ENCODE results near the gene PPP6R3.

Gene PPP6R3

DNA sequence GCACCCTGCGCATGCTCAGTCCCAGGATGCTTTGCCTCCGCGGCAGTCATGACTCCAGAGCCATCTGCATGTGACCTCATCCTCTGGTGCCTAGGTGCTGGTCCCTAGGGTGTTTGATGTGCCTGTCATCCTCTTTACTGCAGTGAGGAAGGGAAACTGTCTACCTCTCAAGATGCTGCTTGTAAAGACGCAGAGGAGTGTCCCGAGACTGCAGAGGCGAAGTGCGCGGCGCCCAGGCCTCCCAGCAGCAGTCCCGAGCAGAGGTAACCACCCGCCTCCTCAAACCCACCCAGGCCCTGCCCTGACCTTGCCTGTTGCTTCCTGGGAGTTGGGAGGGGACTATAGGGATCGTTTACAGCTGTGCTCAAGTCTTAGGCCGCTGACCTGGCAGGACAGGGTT, 149.2 kb downstream of the PPP6R3 start:
- Histone ChIP-seq H3K27me3 (ENCODE audit: insufficient read depth, low read length, poor library complexity, severe bottlenecking) (no peaks in the 10 kb centered on the region), H3K79me2 (ENCODE audit: insufficient read depth, low read length) (no peaks in the 10 kb centered on the region), H3K9ac (ENCODE audit: low read depth, low read length, poor library complexity, severe bottlenecking) (no peak overlapping the region), H4K20me1 (ENCODE audit: insufficient read depth, low read length, poor library complexity, severe bottlenecking) (peaks cover 3% of the 10 kb centered on the region), H3K4me1 (ENCODE audit: insufficient read depth, low read length, poor library complexity, severe bottlenecking) (no peaks in the 10 kb centered on the region), H2AFZ (ENCODE audit: low read length) (no peak overlapping the region), H3K36me3 (ENCODE audit: insufficient read depth, low read length) (peaks cover 99% of the 10 kb centered on the region), H3F3A (ENCODE audit: low read depth) (no peaks in the 10 kb centered on the region), H3K9me2 (replicated peaks; ENCODE audit: low read depth, low read length) (no peaks in the 10 kb centered on the region), H3K9me3 (ENCODE audit: insufficient read depth, low read depth, low read length) (no peaks in the 10 kb centered on the region), H3K4me3 (ENCODE audit: low read length, poor library complexity, severe bottlenecking) (no peak overlapping the region), H3K4me2 (ENCODE audit: low read depth, low read length, poor library complexity, severe bottlenecking) (no peak overlapping the region)
- TF ChIP-seq EZH2phosphoT487 (IDR thresholded peaks at IDR 0.05; ENCODE audit: borderline replicate concordance) = no peak
- TF ChIP-seq, protein P1, sequence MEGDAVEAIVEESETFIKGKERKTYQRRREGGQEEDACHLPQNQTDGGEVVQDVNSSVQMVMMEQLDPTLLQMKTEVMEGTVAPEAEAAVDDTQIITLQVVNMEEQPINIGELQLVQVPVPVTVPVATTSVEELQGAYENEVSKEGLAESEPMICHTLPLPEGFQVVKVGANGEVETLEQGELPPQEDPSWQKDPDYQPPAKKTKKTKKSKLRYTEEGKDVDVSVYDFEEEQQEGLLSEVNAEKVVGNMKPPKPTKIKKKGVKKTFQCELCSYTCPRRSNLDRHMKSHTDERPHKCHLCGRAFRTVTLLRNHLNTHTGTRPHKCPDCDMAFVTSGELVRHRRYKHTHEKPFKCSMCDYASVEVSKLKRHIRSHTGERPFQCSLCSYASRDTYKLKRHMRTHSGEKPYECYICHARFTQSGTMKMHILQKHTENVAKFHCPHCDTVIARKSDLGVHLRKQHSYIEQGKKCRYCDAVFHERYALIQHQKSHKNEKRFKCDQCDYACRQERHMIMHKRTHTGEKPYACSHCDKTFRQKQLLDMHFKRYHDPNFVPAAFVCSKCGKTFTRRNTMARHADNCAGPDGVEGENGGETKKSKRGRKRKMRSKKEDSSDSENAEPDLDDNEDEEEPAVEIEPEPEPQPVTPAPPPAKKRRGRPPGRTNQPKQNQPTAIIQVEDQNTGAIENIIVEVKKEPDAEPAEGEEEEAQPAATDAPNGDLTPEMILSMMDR (conservative IDR thresholded peaks at IDR 0.05; ENCODE audit: low read length) = no peak

DNA sequence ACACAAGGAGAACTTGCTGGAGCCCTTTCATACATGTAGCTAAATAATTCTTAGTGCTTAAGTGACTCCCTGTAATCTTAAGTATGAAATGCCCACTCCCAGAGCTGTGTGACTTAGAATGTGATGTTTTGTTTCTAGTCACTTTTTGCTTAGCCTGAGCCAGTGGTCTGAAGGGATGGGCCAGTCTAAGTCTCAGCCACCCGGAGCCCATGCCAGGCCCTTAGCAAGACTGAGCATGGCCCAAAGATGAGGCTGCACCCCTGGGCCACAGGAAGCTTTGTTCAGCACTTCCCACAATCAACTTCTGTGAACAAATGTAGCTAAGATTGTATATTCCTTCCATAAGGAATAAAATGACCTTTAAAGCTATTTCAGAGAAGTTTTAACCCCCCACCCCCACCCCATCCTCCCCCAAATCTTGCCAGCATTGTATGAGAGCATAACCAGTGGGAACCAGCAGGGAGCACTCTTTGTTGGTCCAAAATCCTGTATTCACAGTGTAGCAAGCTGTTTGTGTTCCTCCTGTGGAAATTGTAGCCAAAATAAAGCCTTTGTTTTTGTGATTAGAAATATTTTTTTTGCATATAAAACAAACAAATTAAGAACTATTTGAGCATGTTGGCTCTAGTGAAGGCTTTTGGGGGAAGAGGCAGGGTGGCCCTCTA, 150.0 kb downstream of the PPP6R3 start:
- Histone ChIP-seq H3K9me3 (ENCODE audit: insufficient read depth, low read depth, low read length) (no peaks in the 10 kb centered on the region), H3K9ac (ENCODE audit: low read depth, low read length, poor library complexity, severe bottlenecking) (no peak overlapping the region), H3F3A (ENCODE audit: low read depth) (no peaks in the 10 kb centered on the region), H3K36me3 (ENCODE audit: insufficient read depth, low read length) (peaks cover 99% of the 10 kb centered on the region), H3K4me3 (ENCODE audit: low read length, poor library complexity, severe bottlenecking) (no peak overlapping the region), H3K79me2 (ENCODE audit: insufficient read depth, low read length) (no peaks in the 10 kb centered on the region), H3K27me3 (ENCODE audit: insufficient read depth, low read length, poor library complexity, severe bottlenecking) (no peaks in the 10 kb centered on the region), H2AFZ (ENCODE audit: low read length) (no peak overlapping the region), H3K4me1 (ENCODE audit: insufficient read depth, low read length, poor library complexity, severe bottlenecking) (no peaks in the 10 kb centered on the region), H4K20me1 (ENCODE audit: insufficient read depth, low read length, poor library complexity, severe bottlenecking) (peaks cover 3% of the 10 kb centered on the region), H3K4me2 (ENCODE audit: low read depth, low read length, poor library complexity, severe bottlenecking) (no peak overlapping the region), H3K9me2 (replicated peaks; ENCODE audit: low read depth, low read length) (no peaks in the 10 kb centered on the region)
- TF ChIP-seq, protein P1 (conservative IDR thresholded peaks at IDR 0.05; ENCODE audit: low read length) = peak; percentile 44
- no peak for TF ChIP-seq EZH2phosphoT487 (IDR thresholded peaks at IDR 0.05; ENCODE audit: borderline replicate concordance)

DNA sequence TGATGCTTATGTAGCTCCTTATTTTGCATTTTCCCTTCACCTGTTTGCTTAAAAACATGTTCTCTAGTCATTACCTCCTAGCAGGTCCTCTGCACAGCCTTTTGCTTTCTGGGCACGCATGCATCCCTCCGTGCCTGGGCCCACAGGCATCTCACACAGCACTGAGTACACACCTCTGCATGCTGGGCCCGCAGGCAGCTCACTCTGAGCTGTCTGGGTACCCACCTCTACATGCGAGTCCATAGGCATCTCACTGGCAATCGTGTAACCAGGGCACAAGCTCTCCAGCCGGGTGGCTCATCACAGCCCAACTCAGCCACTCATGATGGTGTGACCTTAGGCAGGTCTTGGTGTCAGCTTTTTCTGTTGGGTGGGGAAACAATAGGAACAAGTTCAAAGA, 155.1 kb downstream of the PPP6R3 start:
- no peaks in the 10 kb centered on the region for H3K9me2 ChIP-seq (replicated peaks; ENCODE audit: low read depth, low read length)
- H2AFZ ChIP-seq (ENCODE audit: low read length) = no peak overlapping the region
- no peak overlapping the region for H3K4me3 ChIP-seq (ENCODE audit: low read length, poor library complexity, severe bottlenecking)
- peaks cover 3% of the 10 kb centered on the region for H4K20me1 ChIP-seq (ENCODE audit: insufficient read depth, low read length, poor library complexity, severe bottlenecking)
- no peaks in the 10 kb centered on the region for H3K9me3 ChIP-seq (ENCODE audit: insufficient read depth, low read depth, low read length)
- H3F3A ChIP-seq (ENCODE audit: low read depth) = no peaks in the 10 kb centered on the region
- no peaks in the 10 kb centered on the region for H3K27me3 ChIP-seq (ENCODE audit: insufficient read depth, low read length, poor library complexity, severe bottlenecking)
- H3K4me1 ChIP-seq (ENCODE audit: insufficient read depth, low read length, poor library complexity, severe bottlenecking) = no peaks in the 10 kb centered on the region
- no peak overlapping the region for H3K9ac ChIP-seq (ENCODE audit: low read depth, low read length, poor library complexity, severe bottlenecking)
- no peak overlapping the region for H3K4me2 ChIP-seq (ENCODE audit: low read depth, low read length, poor library complexity, severe bottlenecking)
- no peaks in the 10 kb centered on the region for H3K79me2 ChIP-seq (ENCODE audit: insufficient read depth, low read length)
- TF ChIP-seq, protein P1 (conservative IDR thresholded peaks at IDR 0.05; ENCODE audit: low read length) = no peak
- no peak for TF ChIP-seq EZH2phosphoT487 (IDR thresholded peaks at IDR 0.05; ENCODE audit: borderline replicate concordance)
- peaks cover 60% of the 10 kb centered on the region; the same call in 1 of the 2 replicates for H3K36me3 ChIP-seq (ENCODE audit: insufficient read depth, low read length)

Measured in Loucy (cell line).